Lung (tissue), 12 donors: Measurements from ENCODE around the gene AGPS. TPM values are rescaled to one million over a fixed set of nuclear protein-coding genes. Genes with fewer than 3 reads are reported as not detected.

Source experiments
- ATAC-seq: fragments of 200-7000 bp; cut with Tn5 transposase; one replicate; pipeline ENCODE4 v1.9.1; 2020; ENCODE audit warnings: moderate number of reproducible peaks; ENCODE audit not compliant: insufficient read depth, low FRiP score
- DNase-seq, 3 donors: peaks; one replicate each; pipeline ENCODE4 v3.0.0-alpha.2; 2013 to 2017
- H3K27ac ChIP-seq, 2 donors: one replicate each; pipeline ENCODE4 v1.5.1; 2013; ENCODE audit warnings: mild to moderate bottlenecking in 2 of 2, moderate library complexity in 2 of 2, control low read depth in 1 of 2, inconsistent platforms in 1 of 2, low read depth in 1 of 2, low read length in 1 of 2
- H3K27me3 ChIP-seq, 3 donors: one replicate each; pipeline ENCODE4 v1.5.1; 2013; ENCODE audit warnings: low read length in 2 of 3; ENCODE audit not compliant: control insufficient read depth in 3 of 3, insufficient read depth in 3 of 3
- H3K36me3 ChIP-seq, 4 donors: one replicate each; pipeline ENCODE4 v1.5.1; 2013; ENCODE audit warnings: low read length in 4 of 4, mild to moderate bottlenecking in 1 of 4, moderate library complexity in 1 of 4; ENCODE audit not compliant: control insufficient read depth in 4 of 4, insufficient read depth in 4 of 4
- H3K4me1 ChIP-seq, 5 donors: one replicate each; pipeline ENCODE4 v1.5.1; 2013; ENCODE audit warnings: low read length in 5 of 5, mild to moderate bottlenecking in 2 of 5, moderate library complexity in 1 of 5; ENCODE audit not compliant: control insufficient read depth in 5 of 5, insufficient read depth in 5 of 5
- H3K4me3 ChIP-seq: one replicate; pipeline ENCODE4 v1.5.1; 2013; ENCODE audit warnings: mild to moderate bottlenecking, control low read depth, moderate library complexity
- H3K9ac ChIP-seq, 2 donors: one replicate each; pipeline ENCODE4 v1.5.1; 2013; ENCODE audit warnings: low read length in 2 of 2, control low read depth in 1 of 2; ENCODE audit not compliant: insufficient read depth in 1 of 2
- H3K9me3 ChIP-seq, 4 donors: one replicate each; pipeline ENCODE4 v1.5.1; 2013; ENCODE audit warnings: low read length in 3 of 4, mild to moderate bottlenecking in 1 of 4, moderate library complexity in 1 of 4; ENCODE audit not compliant: control insufficient read depth in 4 of 4, insufficient read depth in 3 of 4
- WGBS, 2 donors: extraction: QIAGEN DNeasy Blood & Tissue Kit; methylation state at CpG; one replicate each; pipeline ENCODE4 v1.1.7; 2013; 5-methylcytosine and 5-hydroxymethylcytosine counted together
- polyA plus RNA-seq, 2 donors: library from polyadenylated mRNA; stranded (reverse); fragments of 200-250 nt; gene quantifications; one replicate each; pipeline ENCODE4 v1.2.1, GENCODE V29; 2013
- total RNA-seq, 2 donors: library from RNA; depleted of rRNA in 1 of 2; stranded (reverse); fragments of >200 nt in 1 of 2; gene quantifications; one replicate each; pipeline ENCODE4 v1.2.1, GENCODE V29; 2014 to 2021
- TF ChIP-seq, protein P1 (sequence below): IDR thresholded peaks from 2 replicates; pipeline ENCODE4 v1.5.1; 2012; ENCODE audit warnings: mild to moderate bottlenecking; ENCODE audit errors: control extremely low read depth, extremely low read depth
- donor health status: control.
- donor health status: control.
- donor health status: Bipolar disorder and iron deficiency.
- donor health status: healthy.
- donor health status: DM: yes; HTN: yes; CAD: no.

AGPS gene
- total and polyA plus RNA-seq, 4 donors, result 5.2 to 43.9 (median 23.8) TPM

DNA sequence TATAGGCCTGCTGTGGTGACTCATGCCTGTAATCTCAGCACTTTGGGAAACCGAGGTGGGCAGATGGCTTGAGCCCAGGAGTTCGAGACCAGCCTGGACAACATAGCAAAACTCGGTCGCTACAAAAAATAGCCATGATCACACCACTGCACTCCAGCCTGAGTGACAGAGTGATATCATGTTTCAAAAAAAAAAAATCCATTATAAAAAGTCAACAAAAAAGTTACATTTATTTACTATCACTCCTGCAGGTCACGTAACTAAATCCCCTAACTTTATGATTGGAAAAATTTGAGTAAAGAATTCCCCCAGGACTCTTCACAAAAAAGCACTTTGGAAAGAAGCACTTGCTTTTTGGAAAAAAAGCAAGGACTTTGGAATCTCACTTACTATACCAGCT lies 46.4 kb upstream of the AGPS start:
- Histone ChIP-seq H3K4me3 (no peak overlapping the region), H3K9me3 (no peaks in the 10 kb centered on the region), H3K27ac (no peak overlapping the region), H3K27me3 (no peaks in the 10 kb centered on the region), H3K9ac (no peak overlapping the region), H3K4me1 (peaks cover 0 to 8% (median 0%) of the 10 kb centered on the region in 5 donors), H3K36me3 (no peaks in the 10 kb centered on the region)
- no peak for ATAC-seq
- WGBS, 2 donors, result 93 to 97% methylated on average over 5 of the region's 5 CpGs
- TF ChIP-seq, protein P1, sequence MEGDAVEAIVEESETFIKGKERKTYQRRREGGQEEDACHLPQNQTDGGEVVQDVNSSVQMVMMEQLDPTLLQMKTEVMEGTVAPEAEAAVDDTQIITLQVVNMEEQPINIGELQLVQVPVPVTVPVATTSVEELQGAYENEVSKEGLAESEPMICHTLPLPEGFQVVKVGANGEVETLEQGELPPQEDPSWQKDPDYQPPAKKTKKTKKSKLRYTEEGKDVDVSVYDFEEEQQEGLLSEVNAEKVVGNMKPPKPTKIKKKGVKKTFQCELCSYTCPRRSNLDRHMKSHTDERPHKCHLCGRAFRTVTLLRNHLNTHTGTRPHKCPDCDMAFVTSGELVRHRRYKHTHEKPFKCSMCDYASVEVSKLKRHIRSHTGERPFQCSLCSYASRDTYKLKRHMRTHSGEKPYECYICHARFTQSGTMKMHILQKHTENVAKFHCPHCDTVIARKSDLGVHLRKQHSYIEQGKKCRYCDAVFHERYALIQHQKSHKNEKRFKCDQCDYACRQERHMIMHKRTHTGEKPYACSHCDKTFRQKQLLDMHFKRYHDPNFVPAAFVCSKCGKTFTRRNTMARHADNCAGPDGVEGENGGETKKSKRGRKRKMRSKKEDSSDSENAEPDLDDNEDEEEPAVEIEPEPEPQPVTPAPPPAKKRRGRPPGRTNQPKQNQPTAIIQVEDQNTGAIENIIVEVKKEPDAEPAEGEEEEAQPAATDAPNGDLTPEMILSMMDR, result no peak
- no peak for DNase-seq

DNA sequence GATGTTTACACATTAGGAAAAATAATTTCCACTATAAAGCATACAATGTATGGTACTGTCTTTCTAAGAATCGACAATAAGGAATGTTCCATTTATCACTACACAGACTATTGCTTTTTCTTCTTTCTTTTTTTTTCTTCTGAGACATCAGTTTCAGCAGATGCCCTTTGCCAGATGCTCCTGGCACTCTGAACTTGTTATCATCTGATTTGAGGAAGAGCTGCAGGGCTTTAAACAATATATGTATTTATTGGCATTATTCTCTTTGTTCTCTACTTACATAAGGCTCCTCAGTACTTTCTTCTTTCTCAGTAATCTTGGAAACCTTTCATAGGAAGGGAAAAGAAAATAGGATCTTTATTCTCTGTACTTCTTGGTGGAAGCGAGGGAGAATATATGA lies 45.0 kb upstream of the AGPS start:
- Histone ChIP-seq H3K27ac (no peak overlapping the region), H3K9me3 (no peaks in the 10 kb centered on the region), H3K27me3 (no peaks in the 10 kb centered on the region), H3K36me3 (no peaks in the 10 kb centered on the region), H3K9ac (no peak overlapping the region), H3K4me1 (peaks cover 0 to 8% (median 0%) of the 10 kb centered on the region in 5 donors), H3K4me3 (no peak overlapping the region)
- no peak for DNase-seq
- ATAC-seq, result no peak
- TF ChIP-seq, protein P1, result no peak
- WGBS, 2 donors, result 89% methylated on average over 2 of the region's 2 CpGs

DNA sequence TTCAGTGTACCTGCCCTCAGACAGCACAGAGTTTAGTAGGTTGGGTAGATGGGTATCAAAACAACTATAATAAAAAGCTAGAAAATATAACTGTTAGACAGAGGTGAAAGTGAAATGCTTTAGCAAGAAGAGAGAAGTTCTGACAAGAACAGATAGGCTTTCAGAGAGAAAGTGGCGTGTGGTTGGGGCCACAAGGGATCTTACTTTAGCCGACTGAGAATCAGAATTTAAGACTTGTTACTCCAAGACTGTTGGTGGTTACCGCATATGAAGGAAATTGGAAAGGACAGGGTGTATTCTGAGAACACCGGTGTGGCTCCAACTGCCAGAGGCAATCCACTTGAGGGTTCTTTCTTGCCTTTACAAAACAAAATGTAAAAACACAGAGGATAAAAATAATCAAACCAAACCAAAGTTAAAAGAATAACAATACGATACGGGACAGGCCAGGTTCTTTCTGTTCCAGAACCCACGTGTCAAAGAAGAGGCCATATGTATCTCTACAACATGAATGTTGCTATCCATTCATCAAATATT lies 44.4 kb upstream of the AGPS start:
- no peak overlapping the region for H3K27ac ChIP-seq
- H3K4me3 ChIP-seq, result no peak overlapping the region
- no peak overlapping the region for H3K9ac ChIP-seq
- no peaks in the 10 kb centered on the region for H3K27me3 ChIP-seq
- H3K4me1 ChIP-seq, result peaks cover 0 to 8% (median 0%) of the 10 kb centered on the region in 5 donors
- WGBS, 2 donors, result 47 to 71% methylated on average over 7 of the region's 7 CpGs
- H3K9me3 ChIP-seq, result no peaks in the 10 kb centered on the region
- TF ChIP-seq, protein P1, result no peak
- DNase-seq (no peak), ATAC-seq (no peak)
- no peaks in the 10 kb centered on the region for H3K36me3 ChIP-seq
